IMR-90 (cell line): Measurements from ENCODE around the gene HS6ST3. TPM values are rescaled to one million over a fixed set of nuclear protein-coding genes. Genes with fewer than 3 reads are reported as not detected.

ENCODE experiments used
- ATAC-seq: fragments of 200-7000 bp; cut with Tn5 transposase; 2 replicates; pipeline ENCODE4 v1.9.1; 2020; ENCODE audit warnings: low read depth, mild to moderate bottlenecking, moderate library complexity
- BruUV-seq: library from RNA; stranded (reverse); fragments of 400-500 nt; replicated peaks from 2 replicates; lab custom pipeline; 2021; lab: Mats Ljungman, UMichigan
- CTCF ChIA-PET: fragments of 300-600 bp; formaldehyde crosslinking; extraction: SDS; loops from one replicate; lab custom pipeline; 2021; ENCODE audit warnings: antibody characterized with exemption; lab: Yijun Ruan, JAX
- POLR2A ChIA-PET: fragments of 300-600 bp; sonication (Branson Sonifier 250); formaldehyde crosslinking; loops from one replicate; lab custom pipeline; 2022; ENCODE audit warnings: antibody characterized with exemption; ENCODE audit not compliant: unreplicated experiment; lab: Charles Lee
- DNase-seq: peaks from one replicate; pipeline ENCODE4 v3.0.0; 2013
- H2AFZ ChIP-seq: replicated peaks from 2 replicates; pipeline ENCODE3; 2013; ENCODE audit warnings: low read length, mild to moderate bottlenecking; ENCODE audit not compliant: poor library complexity
- H2AK5ac ChIP-seq: 2 replicates; pipeline ENCODE4 v1.6.1; 2013; ENCODE audit warnings: low read depth, low read length, inconsistent platforms
- H2AK9ac ChIP-seq: replicated peaks from 2 replicates; pipeline ENCODE3; 2013; ENCODE audit warnings: mild to moderate bottlenecking, low read depth, low read length, moderate library complexity; ENCODE audit not compliant: poor library complexity
- H2BK120ac ChIP-seq: 2 replicates; pipeline ENCODE4 v1.6.1; 2013; ENCODE audit warnings: low read depth, low read length, inconsistent platforms
- H2BK15ac ChIP-seq: 3 replicates; pipeline ENCODE4 v1.6.1; 2013; ENCODE audit warnings: low read depth, low read length, inconsistent platforms
- H2BK20ac ChIP-seq: 2 replicates; pipeline ENCODE4 v1.6.1; 2013; ENCODE audit warnings: low read depth, mild to moderate bottlenecking, inconsistent platforms, low read length, moderate library complexity
- H2BK5ac ChIP-seq: 2 replicates; pipeline ENCODE4 v1.6.1; 2013; ENCODE audit warnings: mild to moderate bottlenecking, low read depth, low read length, inconsistent platforms; ENCODE audit not compliant: poor library complexity, severe bottlenecking
- H3K14ac ChIP-seq: replicated peaks from 2 replicates; pipeline ENCODE4 v1.6.1; 2013; ENCODE audit warnings: low read depth, low read length, inconsistent platforms
- H3K18ac ChIP-seq: 2 replicates; pipeline ENCODE4 v1.6.1; 2013; ENCODE audit warnings: low read depth, low read length, control low read depth
- H3K23ac ChIP-seq: 2 replicates; pipeline ENCODE4 v1.6.1; 2013; ENCODE audit warnings: low read depth, low read length, inconsistent platforms
- H3K27ac ChIP-seq: 2 replicates; pipeline ENCODE4 v1.5.1; 2013; ENCODE audit warnings: mild to moderate bottlenecking, control low read depth, low read length; ENCODE audit not compliant: insufficient read depth
- H3K27me3 ChIP-seq: 2 replicates; pipeline ENCODE4 v1.6.1; 2013; ENCODE audit warnings: low read length; ENCODE audit not compliant: control insufficient read depth, insufficient read depth
- H3K36me3 ChIP-seq: 2 replicates; pipeline ENCODE4 v1.6.1; 2013; ENCODE audit warnings: low read length, mixed read lengths; ENCODE audit not compliant: control insufficient read depth, insufficient read depth
- H3K4ac ChIP-seq: 2 replicates; pipeline ENCODE4 v1.6.1; 2013; ENCODE audit warnings: low read depth, low read length, inconsistent platforms
- H3K4me1 ChIP-seq: 2 replicates; pipeline ENCODE4 v1.6.1; 2013; ENCODE audit warnings: low read length, mixed read lengths; ENCODE audit not compliant: control insufficient read depth, insufficient read depth
- H3K4me2 ChIP-seq: 2 replicates; pipeline ENCODE4 v1.6.1; 2013; ENCODE audit warnings: low read depth, mild to moderate bottlenecking, control low read depth, low read length, moderate library complexity
- H3K4me3 ChIP-seq: 2 replicates; pipeline ENCODE4 v1.5.1; 2013; ENCODE audit warnings: low read depth, mild to moderate bottlenecking, control low read depth, low read length, moderate library complexity; ENCODE audit not compliant: insufficient read depth
- H3K56ac ChIP-seq: 2 replicates; pipeline ENCODE4 v1.6.1; 2013; ENCODE audit warnings: low read length, inconsistent platforms; ENCODE audit not compliant: insufficient read depth; ENCODE audit errors: extremely low read depth
- H3K79me1 ChIP-seq, 2 experiments: 2 replicates each; pipeline ENCODE4 v1.6.1; 2013; ENCODE audit warnings: low read length in 2 of 2, inconsistent platforms in 1 of 2, low read depth in 1 of 2
- H3K9ac ChIP-seq: 2 replicates; pipeline ENCODE4 v1.6.1; 2013; ENCODE audit warnings: low read depth, low read length, control low read depth
- H3K9me1 ChIP-seq: 2 replicates; pipeline ENCODE4 v1.6.1; 2013; ENCODE audit warnings: low read length, inconsistent platforms; ENCODE audit not compliant: insufficient read depth
- H3K9me3 ChIP-seq: 2 replicates; pipeline ENCODE4 v1.6.1; 2013; ENCODE audit warnings: low read length; ENCODE audit not compliant: control insufficient read depth, insufficient read depth
- H4K20me1 ChIP-seq: 2 replicates; pipeline ENCODE4 v1.6.1; 2013; ENCODE audit warnings: low read length, inconsistent platforms; ENCODE audit not compliant: insufficient read depth
- H4K5ac ChIP-seq: 2 replicates; pipeline ENCODE4 v1.6.1; 2013; ENCODE audit warnings: mild to moderate bottlenecking, low read depth, low read length, control low read depth
- H4K8ac ChIP-seq, 2 experiments: 2 replicates each; pipeline ENCODE4 v1.6.1; 2013; ENCODE audit warnings: low read depth in 2 of 2, low read length in 2 of 2, control low read depth in 1 of 2, inconsistent platforms in 1 of 2
- H4K91ac ChIP-seq: 2 replicates; pipeline ENCODE4 v1.6.1; 2013; ENCODE audit warnings: low read depth, low read length, inconsistent platforms; ENCODE audit not compliant: insufficient read depth
- CHD1 ChIP-seq: IDR thresholded peaks from 2 replicates; pipeline ENCODE4 v1.6.1; 2012; ENCODE audit warnings: low read depth, low read length, improper control_type of control experiment
- ELK1 ChIP-seq: fragments of 150-350 bp; IDR thresholded peaks from 2 replicates; pipeline ENCODE4 v1.6.1; 2016; ENCODE audit warnings: low read depth, mild to moderate bottlenecking, low read length, moderate library complexity, borderline replicate concordance
- RAD21 ChIP-seq: IDR thresholded peaks from 2 replicates; pipeline ENCODE4 v1.6.1; 2012; ENCODE audit warnings: low read length, improper control_type of control experiment
- WGBS, 2 experiments: methylation state at CpG; one replicate each; pipeline versions ENCODE4 v1.1.5 to v1.1.7; 2013; ENCODE audit warnings: missing lambda C conversion rate in 2 of 2; ENCODE audit not compliant: insufficient read length in 1 of 2; ENCODE audit errors: extremely low coverage in 2 of 2; 5-methylcytosine and 5-hydroxymethylcytosine counted together
- dilution Hi-C: fragments of 300-500 bp; cut with HindIII; formaldehyde crosslinking; loops from one replicate; pipeline ENCODE4 v1.14.3; 2018; ENCODE audit warnings: low sequenced_read_pairs; ENCODE audit not compliant: unreplicated experiment
- in situ Hi-C: fragments of 300-500 bp; cut with MboI; formaldehyde crosslinking; loops from 3 replicates; pipeline ENCODE4 v1.14.3; 2019; ENCODE audit warnings: low sequenced_read_pairs, inconsistent platforms, mixed read lengths
- intact Hi-C: fragments of 100-400 bp; cut with micrococcal nuclease; formaldehyde crosslinking; loops from 2 replicates; pipeline ENCODE4 v1.10.0; 2022
- polyA plus RNA-seq, 3 experiments: library from polyadenylated mRNA; depleted of rRNA; stranded (reverse); fragments of >200 nt; gene quantifications; 2 replicates each; pipeline ENCODE4 v1.2.3, GENCODE V29; 2012; ENCODE audit warnings: low replicate concordance in 1 of 3
- total RNA-seq: library from RNA; depleted of rRNA; stranded (reverse); fragments of >200 nt; gene quantifications from 2 replicates; pipeline ENCODE4 v1.2.3, GENCODE V29; 2012

Gene HS6ST3
- total and polyA plus RNA-seq, 2 of the 4 experiments (the other 2 are of a cell fraction), result not detected

GRCh38 chr13:96379967-96380366, 290.1 kb downstream of the HS6ST3 start:
- no TSS peak for BruUV-seq
- no peak overlapping the region for H3K9ac ChIP-seq
- no peak overlapping the region for H2AK9ac ChIP-seq
- H2BK15ac ChIP-seq, result no peak overlapping the region
- H3K27me3 ChIP-seq, result no peaks in the 10 kb centered on the region
- H3K4ac ChIP-seq, result no peak overlapping the region
- H2BK120ac ChIP-seq, result no peak overlapping the region
- no peak overlapping the region for H2BK20ac ChIP-seq
- no peaks in the 10 kb centered on the region for H3K4me1 ChIP-seq
- H3K9me1 ChIP-seq, result no peaks in the 10 kb centered on the region
- ATAC-seq (no peak), DNase-seq (no peak)
- no peak overlapping the region for H2AK5ac ChIP-seq
- H3K23ac ChIP-seq, result no peak overlapping the region
- no peak overlapping the region for H3K4me2 ChIP-seq
- H3K9me3 ChIP-seq, result peaks cover 4% of the 10 kb centered on the region
- CTCF ChIA-PET, result no interaction called here
- intact Hi-C loops, result no loop called here
- no peaks in the 10 kb centered on the region for H3K79me1 ChIP-seq
- no peaks in the 10 kb centered on the region for H3K36me3 ChIP-seq
- H2BK5ac ChIP-seq, result no peak overlapping the region
- no peak overlapping the region for H3K4me3 ChIP-seq
- H3K18ac ChIP-seq, result no peak overlapping the region
- H3K27ac ChIP-seq, result no peak overlapping the region
- no peak overlapping the region for H3K56ac ChIP-seq
- no peak overlapping the region for H4K5ac ChIP-seq
- POLR2A ChIA-PET, result no interaction called here
- H4K20me1 ChIP-seq, result no peaks in the 10 kb centered on the region
- TF ChIP-seq CHD1 (no peak), ELK1 (no peak), RAD21 (no peak)
- WGBS, 2 experiments, result no CpG with 5 or more reads among the region's 1 CpG
- H4K8ac ChIP-seq, result no peak overlapping the region
- in situ Hi-C loops, result no loop called here
- H2AFZ ChIP-seq, result no peak overlapping the region
- no peak overlapping the region for H3K14ac ChIP-seq
- dilution Hi-C loops, result no loop called here
- no peak overlapping the region for H4K91ac ChIP-seq
